Activated T-cell treated with anti-CD3 and anti-CD28 coated beads for 1 hour (primary cell): ENCODE measurements around the gene ARMH4.

Experiments used
- DNase-seq: peaks from one replicate; pipeline ENCODE4 v3.0.0-alpha.2; 2020; ENCODE audit warnings: low read depth

ARMH4 gene

DNA sequence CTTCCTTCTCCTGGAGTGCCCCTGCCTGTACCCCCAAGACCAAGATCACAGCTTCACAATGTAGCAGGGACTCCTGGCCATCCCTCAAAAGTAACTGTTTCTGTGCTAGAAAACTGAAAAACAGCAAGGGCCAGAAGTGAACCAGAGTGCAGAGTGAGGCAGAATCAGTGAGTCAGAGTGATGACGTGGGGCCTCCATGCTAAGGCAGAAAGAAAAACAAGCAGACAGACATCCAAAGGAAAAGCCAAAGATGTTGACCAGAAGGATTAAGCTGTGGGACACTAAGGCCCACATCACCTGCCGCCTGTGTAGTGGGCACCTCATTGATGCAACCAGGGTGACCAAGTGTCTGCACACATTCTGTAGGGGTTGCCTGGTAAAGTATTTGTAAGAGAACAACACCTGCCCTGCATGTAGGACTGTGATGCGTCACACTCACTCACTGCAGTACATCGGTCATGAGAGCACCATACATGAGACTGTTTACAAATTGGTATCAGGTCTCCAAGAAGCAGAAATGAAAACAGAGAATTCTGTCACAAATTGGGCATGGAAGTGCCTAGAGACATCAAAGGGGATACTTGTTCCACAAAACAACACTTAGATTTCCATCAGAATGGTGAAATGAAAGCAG is 51.2 kb downstream of the ARMH4 start:
- DNase-seq, result no peak

DNA sequence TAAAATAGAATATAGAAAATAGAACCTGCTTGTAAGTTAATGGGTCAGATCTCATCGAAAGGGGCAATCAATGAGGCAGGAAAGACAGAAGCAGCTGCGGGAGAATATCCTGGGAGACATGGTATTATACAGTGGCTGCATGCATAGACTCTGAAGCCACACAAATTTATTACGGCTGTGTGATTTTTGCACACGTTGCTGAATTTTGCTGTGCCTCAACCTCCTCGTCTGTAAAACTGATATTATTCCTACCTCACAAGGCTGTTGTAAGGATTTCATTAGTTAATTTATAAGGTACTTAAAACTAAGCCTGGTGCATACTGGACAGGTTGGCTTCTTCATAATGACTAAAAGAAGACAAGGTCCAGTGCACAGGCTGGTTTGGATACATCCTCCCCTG is 52.3 kb downstream of the ARMH4 start:
- no peak for DNase-seq

DNA sequence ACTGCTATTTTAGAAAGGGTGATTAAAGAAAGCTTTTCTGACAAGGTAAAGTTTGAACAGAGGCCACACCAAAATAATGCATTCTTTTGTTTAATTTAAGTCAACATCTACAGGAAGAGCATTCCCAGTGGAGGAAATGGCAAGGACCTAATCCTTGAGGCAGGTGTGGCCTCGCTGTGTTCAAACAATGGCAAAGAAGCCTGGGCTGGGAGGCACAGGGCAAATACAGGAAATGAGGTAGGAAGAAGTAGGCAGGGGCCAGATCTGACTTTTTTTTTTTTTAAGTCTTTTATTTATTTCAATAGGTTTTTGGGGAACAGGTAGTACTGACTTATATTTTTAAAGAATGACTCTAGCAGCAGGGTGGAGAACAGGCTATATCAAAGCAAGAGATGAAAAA is 53.5 kb downstream of the ARMH4 start:
- DNase-seq, result no peak

DNA sequence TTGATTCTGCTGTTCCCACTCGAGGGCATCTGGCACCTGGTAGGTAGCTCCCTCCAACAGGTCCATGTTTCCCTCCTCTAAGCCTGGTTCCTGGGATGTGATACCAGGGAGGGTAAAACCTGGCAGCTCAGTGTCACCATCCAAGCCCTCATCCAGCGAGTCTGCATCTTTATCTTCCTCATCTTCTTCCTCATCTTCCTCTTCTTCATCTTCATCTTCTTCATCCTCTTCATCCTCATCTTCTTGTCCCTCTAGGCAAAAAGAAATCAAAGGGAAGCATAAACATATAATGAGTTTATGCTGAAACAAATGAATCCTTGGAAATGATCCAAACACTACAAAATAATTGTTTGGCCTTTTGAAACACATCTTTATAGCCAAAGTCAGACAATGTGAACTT is 55.3 kb downstream of the ARMH4 start:
- no peak for DNase-seq

DNA sequence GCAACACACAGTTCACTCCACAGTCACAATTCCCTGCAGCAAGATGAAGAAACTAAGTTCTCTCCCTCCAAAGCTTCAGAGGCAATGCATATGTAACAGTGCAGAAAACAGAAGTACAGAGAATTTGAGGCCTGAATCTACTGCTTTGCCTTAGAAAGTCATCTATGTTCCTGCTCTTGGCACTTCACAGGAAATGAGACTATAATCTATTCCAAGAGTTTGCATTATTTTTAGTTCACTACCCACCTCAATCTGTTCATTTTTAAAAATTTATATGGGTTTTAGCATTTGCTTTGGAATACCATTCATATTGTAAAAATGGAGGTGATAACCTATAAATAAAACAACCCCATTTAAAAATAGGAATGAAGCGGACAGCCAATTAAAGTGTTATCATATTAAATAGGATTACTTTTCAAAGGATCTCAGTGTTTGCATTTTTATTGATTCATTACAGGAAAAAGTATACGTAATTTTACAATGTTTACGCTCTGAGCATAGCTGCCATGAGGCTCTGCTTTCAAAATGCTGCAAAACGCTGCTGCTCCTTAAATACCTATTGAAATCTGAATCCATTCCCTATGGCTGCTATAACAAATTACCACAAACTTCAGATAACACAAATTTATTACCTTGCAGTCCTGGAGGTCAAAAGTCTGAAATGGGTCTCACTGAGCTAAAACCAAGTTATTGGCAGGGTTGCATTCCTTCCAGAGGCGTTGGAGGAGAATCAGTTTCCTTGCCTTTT is 60.0 kb downstream of the ARMH4 start:
- DNase-seq, result no peak

DNA sequence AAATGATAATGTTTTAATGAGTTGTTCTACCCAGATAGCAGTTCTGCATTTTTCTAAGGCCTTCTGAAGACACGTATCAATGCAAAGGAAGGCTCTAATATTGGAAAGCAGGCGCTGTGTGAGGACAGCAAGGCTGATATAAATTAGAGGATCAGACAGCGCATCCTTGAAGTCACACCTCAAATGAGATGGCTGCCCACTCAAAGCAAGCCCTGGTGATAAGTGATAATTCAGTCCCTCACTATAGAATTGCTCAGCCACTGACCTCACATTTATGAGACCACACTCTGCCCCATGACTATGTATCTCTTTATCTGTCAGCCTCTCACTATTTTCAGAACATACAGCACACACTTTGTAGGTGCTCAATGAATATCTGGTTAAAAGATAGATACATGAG is 62.4 kb downstream of the ARMH4 start:
- DNase-seq, result no peak

DNA sequence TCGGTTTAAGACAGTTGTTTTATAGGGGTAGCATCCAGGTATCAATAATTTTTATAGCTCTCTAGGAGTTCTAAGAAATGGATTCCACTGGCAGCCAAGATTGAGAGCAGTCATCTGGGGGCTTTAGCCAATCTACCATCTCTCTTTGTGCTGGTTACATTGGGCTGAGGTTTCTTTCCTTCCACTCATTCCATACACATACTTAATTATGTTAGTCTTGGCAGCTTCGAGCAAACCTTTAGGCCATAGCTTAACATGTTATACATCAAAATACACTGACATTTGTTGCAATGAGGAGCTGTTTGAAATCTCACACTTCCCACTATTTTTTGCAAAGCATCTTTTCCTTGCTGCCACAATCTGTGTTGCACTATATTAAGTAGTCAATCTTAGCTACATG is 63.1 kb downstream of the ARMH4 start:
- no peak for DNase-seq

DNA sequence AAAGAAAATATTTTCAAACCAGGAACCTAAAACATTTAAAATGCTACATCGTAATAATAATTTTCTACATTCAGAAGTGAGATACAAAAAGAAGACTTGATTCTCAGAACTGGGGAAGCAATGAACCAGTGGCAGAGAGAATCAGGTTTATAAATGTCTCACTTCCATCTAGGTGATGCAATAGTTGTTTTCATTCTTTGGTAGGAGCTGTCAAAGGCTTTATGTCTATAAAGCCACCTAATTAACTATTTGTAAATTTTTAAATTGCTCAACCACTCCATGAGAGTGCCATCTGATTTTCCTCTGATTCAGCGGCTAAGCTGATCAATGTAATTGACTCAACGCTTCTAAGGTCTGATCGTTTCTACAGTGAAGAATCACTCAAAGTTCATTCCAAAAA is 66.1 kb downstream of the ARMH4 start:
- DNase-seq, result no peak

DNA sequence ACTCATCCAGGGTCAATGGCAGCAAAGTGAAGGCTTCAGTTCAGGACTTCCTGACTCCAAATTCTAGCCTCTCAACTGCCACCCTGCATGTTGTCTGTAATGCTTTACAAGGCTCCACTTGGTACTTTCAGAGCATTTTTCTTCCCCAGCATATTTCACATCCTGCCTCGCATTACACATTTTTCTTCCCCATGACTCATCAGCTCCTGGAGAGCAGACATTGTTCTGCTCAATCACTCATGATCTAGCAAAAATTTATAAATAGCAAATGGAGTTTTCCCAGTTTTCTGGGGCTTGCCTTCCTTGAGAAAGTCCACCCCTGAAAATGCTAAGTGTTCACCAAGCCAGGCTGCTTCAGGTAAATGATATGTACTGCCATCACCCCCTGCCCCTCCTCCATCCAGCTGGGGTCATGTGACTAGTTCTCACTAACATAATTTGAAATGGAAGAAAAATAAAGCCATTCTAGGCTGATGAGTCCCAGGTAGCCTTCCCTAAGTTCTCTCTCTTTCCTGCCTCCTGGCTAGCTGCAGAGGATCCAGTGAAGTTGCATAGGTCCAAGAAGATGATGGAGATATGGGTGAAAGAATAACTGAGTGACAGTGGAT is 69.4 kb downstream of the ARMH4 start:
- DNase-seq, result no peak

DNA sequence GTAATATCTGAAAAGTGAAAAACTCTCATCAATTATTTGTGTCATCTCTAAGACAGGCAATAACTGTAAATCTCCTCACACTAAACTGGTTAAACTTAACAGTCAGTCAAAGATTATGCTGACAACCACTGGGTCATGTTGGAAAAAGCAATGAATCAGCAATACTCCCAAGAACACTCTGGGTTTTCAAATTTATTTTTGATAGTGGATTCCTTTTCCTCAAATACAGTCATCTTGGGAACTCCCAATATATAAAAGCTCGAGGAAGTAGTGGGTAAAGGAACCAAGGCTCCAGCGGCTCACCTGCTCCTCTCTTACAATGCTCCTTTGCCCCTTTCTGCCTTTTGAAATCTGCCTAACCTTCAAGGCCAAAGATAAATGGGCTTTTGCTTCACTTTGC is 70.0 kb downstream of the ARMH4 start:
- DNase-seq, result no peak

DNA sequence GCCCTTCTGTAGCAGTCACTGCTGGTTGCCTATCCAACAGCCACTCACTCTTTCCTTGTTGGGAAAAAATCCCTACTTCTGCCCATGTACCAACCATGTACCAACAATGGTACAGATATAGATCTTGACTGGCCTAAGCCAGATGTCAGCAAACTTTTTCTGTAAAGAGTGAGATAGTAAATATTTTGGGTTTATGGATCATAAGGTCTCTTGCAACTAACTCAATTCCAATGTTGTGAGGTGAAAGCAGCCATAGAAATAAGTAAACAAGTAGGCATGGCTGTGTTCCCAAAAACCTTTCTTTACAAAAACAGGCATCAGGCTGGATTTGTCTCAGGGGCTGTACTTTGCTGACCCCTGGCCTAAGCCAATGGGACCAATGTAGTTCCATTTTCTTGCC is 73.5 kb downstream of the ARMH4 start:
- DNase-seq, result no peak

DNA sequence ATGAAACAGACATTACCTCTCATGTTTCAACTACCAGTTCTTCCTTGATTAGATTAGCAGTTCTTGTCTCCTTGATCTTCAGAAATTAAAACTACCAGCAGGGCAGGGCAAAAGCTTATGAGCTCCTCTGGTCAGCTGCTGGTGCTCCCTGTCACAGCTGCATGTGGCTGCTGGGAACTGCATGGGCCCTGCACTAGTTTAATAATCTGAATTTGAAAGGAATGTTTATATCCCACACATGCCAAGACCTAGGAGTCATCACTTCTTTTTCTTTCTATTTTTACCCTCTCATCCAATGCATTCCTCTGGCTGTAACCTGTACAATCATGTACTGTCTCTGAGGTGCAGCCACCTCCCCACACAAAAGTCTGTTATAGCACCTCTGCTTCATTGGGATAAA is 73.9 kb downstream of the ARMH4 start:
- DNase-seq, result no peak

DNA sequence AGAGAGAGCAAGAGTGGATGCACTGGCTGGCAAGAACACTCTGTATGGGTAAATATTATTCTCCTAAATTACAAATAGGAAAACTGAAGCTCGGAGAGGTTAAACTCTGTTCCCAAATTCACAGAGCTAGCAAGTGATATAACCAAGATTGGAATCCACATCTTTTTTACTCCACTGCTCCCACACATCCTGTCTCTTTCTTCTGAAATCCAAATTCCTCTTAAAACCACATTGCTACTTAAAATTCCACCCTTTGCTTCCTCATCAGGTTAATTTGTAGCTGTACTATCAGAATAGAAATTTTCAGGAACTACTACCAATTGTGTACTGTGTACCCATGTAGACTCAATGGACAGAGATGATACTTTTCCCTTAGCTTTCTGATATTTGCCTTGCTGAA is 74.4 kb downstream of the ARMH4 start:
- no peak for DNase-seq

DNA sequence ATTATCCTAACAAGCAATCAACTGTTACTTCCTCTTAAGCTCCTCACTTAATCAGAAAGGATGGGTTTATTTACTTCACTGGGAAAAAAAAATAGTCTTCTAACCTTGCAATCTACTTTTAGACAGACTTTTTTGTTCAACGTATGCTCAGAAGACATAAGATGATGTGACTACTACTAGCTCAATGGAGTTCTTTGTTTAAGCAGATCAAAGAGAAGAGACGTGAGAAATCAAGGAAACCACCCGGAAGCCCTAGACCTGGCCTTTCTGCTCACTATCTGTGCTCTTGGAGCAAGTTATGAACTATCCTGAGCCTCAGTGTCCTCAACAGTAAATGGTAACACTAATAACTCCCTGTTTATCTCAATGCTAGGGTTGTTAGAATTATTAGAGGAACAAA is 78.5 kb downstream of the ARMH4 start:
- no peak for DNase-seq

DNA sequence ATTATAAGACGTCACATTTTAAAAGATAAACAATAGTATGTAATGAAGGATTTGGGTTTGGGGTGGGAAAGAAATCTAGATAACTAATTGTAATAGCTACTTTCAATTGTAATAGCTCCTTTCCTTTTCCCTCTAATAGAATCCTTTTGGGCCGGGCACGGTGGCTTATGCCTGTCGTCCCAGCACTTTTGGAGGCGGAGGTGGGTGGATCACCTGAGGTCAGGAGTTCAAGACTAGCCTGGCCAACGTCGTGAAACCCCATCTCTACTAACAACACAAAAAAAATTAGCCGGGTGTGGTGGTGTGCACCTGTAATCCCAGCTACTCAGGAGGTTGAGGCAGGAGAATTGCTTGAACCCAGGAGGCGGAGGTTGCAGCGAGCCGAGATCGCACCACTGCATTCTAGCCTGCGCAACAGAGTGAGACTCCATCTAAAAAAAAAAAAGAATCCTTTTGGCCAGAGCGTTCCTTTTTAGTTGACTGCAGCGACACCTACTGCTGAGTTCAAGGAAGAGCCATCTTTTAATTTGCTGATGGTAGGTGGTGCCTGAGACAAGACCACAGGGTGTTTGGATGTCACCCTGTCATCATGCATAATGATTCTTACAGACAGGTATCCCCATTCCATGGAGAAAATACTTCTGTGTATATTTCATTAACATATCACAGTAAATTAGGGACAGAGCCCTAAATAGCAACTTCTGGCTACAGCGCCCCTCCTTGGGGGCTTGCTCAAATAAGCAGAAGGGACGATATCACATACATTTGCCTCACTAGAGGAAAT is 79.5 kb downstream of the ARMH4 start:
- DNase-seq, result peak; percentile 1

DNA sequence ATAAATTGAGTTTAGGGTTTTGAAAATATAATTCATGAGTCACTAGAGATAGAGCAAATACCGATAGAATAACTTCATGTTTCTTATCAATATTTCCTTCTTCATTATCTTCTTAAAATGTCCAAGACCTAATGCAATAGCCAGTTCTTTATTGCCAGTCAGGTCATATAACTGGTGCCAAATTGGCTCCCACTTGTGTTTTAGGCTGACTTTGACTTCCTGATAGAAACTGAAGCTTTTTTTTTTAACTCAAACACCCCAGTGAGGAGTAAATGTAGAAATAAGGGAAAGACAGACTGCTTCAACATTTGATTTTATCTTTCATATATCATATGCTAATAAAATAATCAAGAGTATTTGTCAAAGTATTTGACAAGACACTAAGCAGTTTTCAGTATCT is 80.7 kb downstream of the ARMH4 start:
- no peak for DNase-seq

DNA sequence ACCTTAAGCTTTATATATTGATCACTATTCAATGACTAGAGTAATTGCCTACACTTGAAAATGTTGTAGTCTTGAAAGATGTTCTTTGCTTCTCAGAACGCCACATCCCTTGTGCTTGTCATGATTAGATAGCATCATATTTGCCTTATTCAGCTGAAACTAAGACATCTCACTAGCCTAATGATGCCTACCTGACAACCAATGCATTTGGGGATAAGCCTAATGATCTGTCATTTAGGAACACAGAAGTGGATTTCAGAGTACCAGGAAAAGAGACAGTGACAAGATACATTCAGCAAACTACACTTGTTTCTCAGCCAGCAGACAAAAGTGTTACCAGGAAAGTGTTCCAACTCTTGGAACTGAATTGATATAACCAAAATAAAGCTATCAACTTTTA is 83.7 kb downstream of the ARMH4 start:
- DNase-seq, result no peak

DNA sequence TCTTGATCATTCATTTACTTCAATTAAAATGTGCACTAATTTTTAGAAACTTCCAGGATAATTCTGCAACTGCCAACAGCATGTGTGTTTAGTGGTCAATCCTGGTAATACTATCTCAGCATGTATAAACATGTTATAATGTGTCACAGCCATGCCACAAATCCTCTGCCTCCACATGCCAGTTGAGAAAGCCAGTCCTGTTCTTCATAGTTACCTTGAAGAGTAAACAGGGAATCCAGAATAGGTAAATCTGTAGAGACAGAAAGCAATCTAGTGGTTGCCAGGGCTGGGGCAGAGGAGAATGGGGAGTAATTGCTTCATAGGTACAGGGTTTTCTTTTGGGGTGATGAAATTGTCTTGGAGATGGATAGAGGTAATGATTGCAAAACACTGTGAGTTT is 85.9 kb downstream of the ARMH4 start:
- no peak for DNase-seq

DNA sequence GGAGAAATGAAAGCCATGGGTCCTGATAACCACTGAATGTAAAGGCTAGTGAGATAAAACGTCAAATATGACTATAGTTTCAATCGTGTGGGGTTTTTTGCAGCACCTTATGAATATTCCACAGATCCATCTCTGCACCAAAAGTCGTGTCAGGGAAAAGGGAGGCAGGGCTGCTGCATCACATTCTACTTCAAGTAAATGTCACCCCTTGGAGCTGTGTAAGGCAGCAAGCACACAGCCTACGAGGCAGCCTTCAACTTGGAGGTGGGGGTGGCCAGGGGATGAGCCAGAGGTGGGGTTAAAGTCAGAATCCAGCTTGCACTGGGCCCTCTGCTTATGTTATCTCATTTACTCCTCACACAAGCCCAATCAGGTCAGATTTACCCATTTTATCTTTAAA is 90.4 kb downstream of the ARMH4 start:
- DNase-seq, result no peak

DNA sequence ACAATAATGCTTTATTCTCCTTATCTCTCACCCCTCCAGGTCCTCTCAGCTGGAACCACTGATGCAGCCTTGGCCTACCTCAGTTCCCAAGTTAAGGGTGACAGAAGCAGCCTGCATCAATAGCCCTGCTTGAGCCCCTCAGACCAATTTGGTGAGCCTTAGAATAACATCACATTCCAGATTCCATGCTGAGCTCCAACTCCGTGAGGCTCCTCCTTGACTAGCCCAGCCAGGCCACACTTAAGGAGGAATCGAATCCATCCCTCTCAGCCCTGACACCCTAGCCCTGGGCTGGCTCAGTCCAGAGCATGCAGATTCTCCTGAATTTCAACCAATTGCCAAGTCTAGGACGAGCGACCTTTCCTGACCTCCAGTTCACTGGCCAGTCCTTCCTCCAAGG is 91.1 kb downstream of the ARMH4 start:
- DNase-seq, result no peak

DNA sequence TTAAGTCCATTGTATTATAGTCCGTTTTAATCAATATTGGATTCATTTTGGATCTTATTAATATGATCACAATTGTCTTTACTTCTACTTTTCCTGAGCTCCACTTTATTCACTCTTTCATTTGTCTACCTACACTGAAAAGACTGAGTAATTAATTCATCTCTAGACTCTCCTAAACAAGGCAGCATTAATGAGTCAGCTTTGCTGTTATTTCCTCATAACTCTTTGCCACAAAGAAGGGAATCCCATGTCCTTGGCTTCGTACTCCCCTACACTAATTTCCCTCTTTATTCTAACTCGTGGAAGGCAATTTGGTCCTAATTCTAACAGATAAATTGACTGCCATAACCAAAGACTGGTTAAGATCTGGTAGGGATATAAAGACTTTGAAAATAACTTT is 91.9 kb downstream of the ARMH4 start:
- DNase-seq, result no peak

DNA sequence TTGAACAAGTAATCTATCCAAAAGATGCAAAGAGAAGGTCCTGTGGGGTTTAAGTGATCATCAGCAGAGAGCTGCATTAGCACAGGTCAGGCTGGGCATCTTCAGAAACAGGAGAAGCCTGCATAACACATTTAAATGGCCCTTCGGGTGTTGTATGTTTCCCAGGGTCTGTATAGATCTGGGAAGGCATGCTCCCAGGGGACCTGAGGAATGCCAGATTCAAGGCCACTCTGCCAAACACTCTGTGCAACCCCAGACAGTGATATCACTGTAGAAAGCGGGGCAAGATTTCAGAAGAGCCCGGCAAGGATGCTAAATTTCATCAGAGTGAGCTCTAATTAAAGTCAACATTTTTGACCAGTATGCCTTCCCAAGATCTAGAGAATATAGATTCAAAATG is 92.9 kb downstream of the ARMH4 start:
- DNase-seq, result no peak

DNA sequence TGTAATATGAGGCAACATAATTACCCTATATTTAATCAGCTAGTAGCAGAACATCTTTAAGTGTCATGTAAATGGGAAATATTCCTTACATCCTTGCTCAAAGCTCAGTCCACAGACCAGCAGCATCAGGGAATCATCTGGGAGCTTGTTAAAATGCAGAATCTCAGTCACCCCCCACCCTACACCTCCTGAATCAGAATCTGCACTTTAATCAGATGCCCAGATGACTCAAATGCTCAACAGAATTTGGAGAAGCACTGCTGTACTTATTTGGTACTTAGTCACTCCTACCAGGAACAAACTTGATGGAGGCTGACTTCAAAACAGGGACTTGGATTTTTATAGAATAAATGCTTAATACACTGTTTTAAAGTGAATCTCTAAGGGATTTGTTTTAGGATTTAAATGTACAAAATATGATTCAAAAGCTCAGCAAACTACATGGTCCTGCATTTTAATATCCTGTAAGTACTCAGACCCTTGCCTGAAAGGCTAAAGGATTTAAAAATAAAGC is 96.5 kb downstream of the ARMH4 start:
- no peak for DNase-seq
